ENCODE data around the gene CACNB2.

CACNB2 gene

DNA sequence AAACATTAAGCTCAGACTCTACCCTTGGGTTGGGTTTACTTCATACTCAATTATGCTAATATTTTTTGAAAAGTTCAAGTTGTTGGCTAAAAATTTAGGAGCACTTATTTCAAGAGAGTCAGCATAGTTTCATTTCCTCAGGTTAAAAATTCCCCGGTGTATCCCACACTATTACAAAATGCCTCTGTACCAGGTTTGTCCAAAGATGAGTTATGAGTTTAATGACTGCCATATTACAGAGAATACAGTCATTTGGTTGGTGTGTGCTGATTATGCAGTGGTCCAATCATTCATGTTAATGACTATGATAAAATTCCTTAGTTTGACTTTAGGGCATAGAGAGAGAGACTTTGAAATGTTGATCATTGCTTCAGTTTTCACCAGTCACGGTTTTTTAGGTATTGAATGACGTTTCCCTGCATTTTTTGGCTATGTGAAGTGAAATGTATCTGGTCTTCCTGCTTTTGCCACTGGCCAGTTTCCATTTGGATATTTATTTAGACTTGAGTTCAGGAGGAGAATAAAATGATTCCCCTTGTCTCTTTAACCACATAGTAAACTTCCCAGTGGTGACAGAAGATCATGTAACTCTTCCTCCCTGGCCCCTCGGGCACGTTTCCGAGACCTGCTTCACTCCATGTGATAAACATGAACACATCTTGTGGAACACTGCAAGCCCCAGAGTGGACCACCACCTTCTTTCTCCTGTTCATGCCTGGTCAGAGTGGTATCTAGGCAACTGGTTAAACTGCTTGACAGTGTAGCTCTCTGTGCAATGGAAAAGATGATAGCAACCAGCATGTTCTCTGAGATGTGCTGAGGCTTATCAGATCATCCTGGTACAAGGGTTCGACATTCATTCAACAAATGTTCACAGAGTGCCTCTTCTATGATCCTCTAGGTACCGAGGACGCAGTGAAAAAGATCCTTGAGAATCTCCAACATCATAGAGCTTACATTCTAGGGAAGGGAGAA, 153.6 kb downstream of the CACNB2 start:
- H3K9ac ChIP-seq (ENCODE audit: low read depth, low read length) = no peak overlapping the region
- no peaks in the 10 kb centered on the region for H3K36me3 ChIP-seq (ENCODE audit: insufficient read depth, low read length)
- H3K9me3 ChIP-seq (ENCODE audit: control insufficient read depth, insufficient read depth, low read length) = no peaks in the 10 kb centered on the region
- H3K4me1 ChIP-seq (ENCODE audit: insufficient read depth, low read length) = no peaks in the 10 kb centered on the region

GRCh38 chr10:18294633-18295032, 154.4 kb downstream of the CACNB2 start:
- no peaks in the 10 kb centered on the region for H3K9me3 ChIP-seq (ENCODE audit: control insufficient read depth, insufficient read depth, low read length)
- H3K36me3 ChIP-seq (ENCODE audit: insufficient read depth, low read length) = no peaks in the 10 kb centered on the region
- no peak overlapping the region for H3K9ac ChIP-seq (ENCODE audit: low read depth, low read length)
- H3K4me1 ChIP-seq (ENCODE audit: insufficient read depth, low read length) = no peaks in the 10 kb centered on the region

DNA sequence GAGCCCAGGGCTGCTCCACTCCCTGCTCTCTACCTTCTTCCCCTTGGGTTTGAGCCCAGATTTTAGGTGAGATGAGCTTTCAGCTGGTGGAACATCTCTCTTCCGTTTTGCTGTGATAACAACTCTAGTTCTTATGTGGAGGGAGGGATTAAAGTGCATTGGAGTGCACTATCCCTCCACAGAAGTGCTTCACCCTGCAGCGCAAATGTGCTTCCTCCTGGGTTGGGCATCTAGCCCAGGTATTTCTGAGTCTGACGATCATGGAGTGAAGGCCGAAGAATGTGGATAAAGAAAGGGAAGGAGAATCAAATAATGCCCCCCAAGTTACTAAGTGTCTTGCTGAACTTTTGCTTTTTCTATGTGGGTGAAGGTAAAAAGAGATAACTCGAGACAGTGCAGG, 157.4 kb downstream of the CACNB2 start:
- Histone ChIP-seq H3K9ac (ENCODE audit: low read depth, low read length) (no peak overlapping the region), H3K9me3 (ENCODE audit: control insufficient read depth, insufficient read depth, low read length) (no peaks in the 10 kb centered on the region), H3K4me1 (ENCODE audit: insufficient read depth, low read length) (no peaks in the 10 kb centered on the region), H3K36me3 (ENCODE audit: insufficient read depth, low read length) (no peaks in the 10 kb centered on the region)

DNA sequence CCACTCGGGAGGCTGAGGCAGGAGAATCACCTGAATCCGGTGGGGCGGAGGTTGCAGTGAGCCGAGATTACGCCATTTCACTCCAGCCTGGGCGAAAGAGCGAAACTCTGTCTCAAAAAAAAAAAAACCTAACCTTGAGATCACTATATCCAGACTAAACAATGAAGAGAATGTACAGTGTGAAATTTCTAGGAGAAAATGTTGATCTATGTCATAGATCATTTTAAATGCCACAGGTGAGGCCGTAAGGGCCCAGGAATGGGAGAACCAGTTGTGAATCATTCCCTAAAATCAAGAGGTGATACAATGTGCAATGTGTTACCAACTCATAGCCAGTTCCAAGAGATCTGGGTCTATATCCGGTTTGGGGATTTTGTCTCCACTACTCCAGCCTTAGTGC, 158.0 kb downstream of the CACNB2 start:
- no peaks in the 10 kb centered on the region for H3K36me3 ChIP-seq (ENCODE audit: insufficient read depth, low read length)
- no peaks in the 10 kb centered on the region for H3K4me1 ChIP-seq (ENCODE audit: insufficient read depth, low read length)

GRCh38 chr10:18303851-18304801, 163.9 kb downstream of the CACNB2 start:
- Histone ChIP-seq H3K9ac (ENCODE audit: low read depth, low read length) (no peak overlapping the region), H3K4me1 (ENCODE audit: insufficient read depth, low read length) (no peaks in the 10 kb centered on the region), H3K36me3 (ENCODE audit: insufficient read depth, low read length) (no peaks in the 10 kb centered on the region), H3K9me3 (ENCODE audit: control insufficient read depth, insufficient read depth, low read length) (no peaks in the 10 kb centered on the region)

More for the DNA sequence above, 158.0 kb downstream of the CACNB2 start:
- no peak overlapping the region for H3K9ac ChIP-seq (ENCODE audit: low read depth, low read length)
- no peaks in the 10 kb centered on the region for H3K9me3 ChIP-seq (ENCODE audit: control insufficient read depth, insufficient read depth, low read length)

GRCh38 chr10:18306031-18306430, 165.8 kb downstream of the CACNB2 start:
- Histone ChIP-seq H3K36me3 (ENCODE audit: insufficient read depth, low read length) (no peaks in the 10 kb centered on the region), H3K4me1 (ENCODE audit: insufficient read depth, low read length) (no peaks in the 10 kb centered on the region), H3K9ac (ENCODE audit: low read depth, low read length) (no peak overlapping the region)

DNA sequence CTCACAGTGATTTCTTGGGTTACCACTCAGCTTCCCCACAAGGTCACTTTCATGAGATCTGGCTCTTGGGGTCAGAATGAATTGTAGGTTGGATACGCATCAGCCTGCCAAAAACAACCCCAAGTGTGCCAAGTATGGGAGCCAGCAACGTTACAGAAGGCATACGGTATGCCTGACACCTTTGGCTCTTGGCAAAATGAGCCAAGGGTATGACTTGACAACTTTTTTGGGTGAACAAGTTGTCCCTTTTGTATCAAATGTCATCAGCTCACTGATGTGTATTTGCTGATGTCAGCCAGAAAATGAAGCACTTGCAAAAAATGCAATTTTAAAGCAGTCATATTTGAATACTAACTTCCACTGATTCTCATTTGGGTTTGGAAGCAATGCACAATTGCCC, 168.4 kb downstream of the CACNB2 start:
- Histone ChIP-seq H3K9me3 (ENCODE audit: control insufficient read depth, insufficient read depth, low read length) (no peaks in the 10 kb centered on the region), H3K9ac (ENCODE audit: low read depth, low read length) (no peak overlapping the region), H3K4me1 (ENCODE audit: insufficient read depth, low read length) (no peaks in the 10 kb centered on the region), H3K36me3 (ENCODE audit: insufficient read depth, low read length) (no peaks in the 10 kb centered on the region)

More at GRCh38 chr10:18306031-18306430, 165.8 kb downstream of the CACNB2 start:
- no peaks in the 10 kb centered on the region for H3K9me3 ChIP-seq (ENCODE audit: control insufficient read depth, insufficient read depth, low read length)

- no peaks in the 10 kb centered on the region for H3K4me1 ChIP-seq (ENCODE audit: insufficient read depth, low read length)
- no peak overlapping the region for H3K9ac ChIP-seq (ENCODE audit: low read depth, low read length)
- no peaks in the 10 kb centered on the region for H3K36me3 ChIP-seq (ENCODE audit: insufficient read depth, low read length)
- no peaks in the 10 kb centered on the region for H3K9me3 ChIP-seq (ENCODE audit: control insufficient read depth, insufficient read depth, low read length)
Measured at GRCh38 chr10:18310761-18311160, 170.5 kb downstream of the CACNB2 start.

DNA sequence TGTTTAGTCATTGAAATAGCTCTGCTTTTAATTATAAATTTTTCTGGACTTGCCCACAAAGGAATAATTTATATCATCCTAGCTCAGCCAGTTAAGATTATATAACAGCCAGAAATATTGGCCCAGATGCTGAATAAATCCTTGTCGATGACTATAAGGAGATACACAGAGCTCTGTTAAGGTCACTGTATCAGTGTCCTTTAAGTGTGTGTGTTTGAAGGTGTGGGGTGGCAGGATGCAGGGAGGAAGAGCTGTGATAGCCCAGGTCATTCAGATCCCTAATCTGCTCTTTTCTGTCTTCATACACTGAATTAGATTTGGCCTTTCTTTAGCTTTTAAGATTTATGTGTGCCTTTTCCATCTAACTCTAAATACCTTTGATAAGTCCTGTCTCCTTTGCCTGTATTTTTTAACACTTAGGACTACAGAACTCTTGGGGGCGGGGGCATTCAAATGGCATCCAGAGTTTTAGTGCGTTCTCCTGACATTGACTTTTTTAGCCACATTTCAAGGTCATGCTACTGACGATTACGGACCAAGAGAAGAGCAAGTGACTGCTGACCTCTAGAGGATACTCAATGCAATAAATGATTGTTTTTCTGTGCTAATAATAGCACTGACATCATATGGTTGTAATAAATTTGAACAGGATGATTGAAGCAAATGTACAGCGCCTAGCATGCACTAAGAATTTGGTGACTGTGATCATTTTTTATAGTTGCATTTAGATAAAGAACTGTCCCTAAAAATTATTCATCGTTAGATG, 172.3 kb downstream of the CACNB2 start:
- H3K9ac ChIP-seq (ENCODE audit: low read depth, low read length) = no peak overlapping the region
- no peaks in the 10 kb centered on the region for H3K9me3 ChIP-seq (ENCODE audit: control insufficient read depth, insufficient read depth, low read length)
- H3K4me1 ChIP-seq (ENCODE audit: insufficient read depth, low read length) = no peaks in the 10 kb centered on the region
- H3K36me3 ChIP-seq (ENCODE audit: insufficient read depth, low read length) = no peaks in the 10 kb centered on the region

GRCh38 chr10:18313140-18313530, 172.9 kb downstream of the CACNB2 start:
- no peak overlapping the region for H3K9ac ChIP-seq (ENCODE audit: low read depth, low read length)
- H3K36me3 ChIP-seq (ENCODE audit: insufficient read depth, low read length) = no peaks in the 10 kb centered on the region
- no peaks in the 10 kb centered on the region for H3K9me3 ChIP-seq (ENCODE audit: control insufficient read depth, insufficient read depth, low read length)
- no peaks in the 10 kb centered on the region for H3K4me1 ChIP-seq (ENCODE audit: insufficient read depth, low read length)

DNA sequence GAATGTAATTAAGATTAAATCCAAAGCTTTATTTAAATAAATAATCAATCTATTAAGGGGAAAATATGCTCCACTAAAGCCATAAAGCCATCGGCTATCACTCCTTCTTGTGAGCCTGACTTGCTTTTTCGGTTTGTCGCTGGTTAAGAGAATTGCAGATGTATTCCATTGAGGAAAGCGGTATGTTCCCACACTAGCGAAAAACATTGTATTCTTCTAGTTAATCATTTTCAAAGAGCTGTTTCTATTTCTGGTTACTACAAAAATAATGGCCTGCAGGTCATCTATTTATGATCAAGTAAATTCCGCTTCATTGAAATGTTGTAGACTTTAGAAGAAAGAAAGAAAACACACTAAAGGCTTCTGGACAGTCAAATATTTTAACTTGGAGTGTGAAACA, 173.4 kb downstream of the CACNB2 start:
- Histone ChIP-seq H3K36me3 (ENCODE audit: insufficient read depth, low read length) (no peaks in the 10 kb centered on the region), H3K9ac (ENCODE audit: low read depth, low read length) (no peak overlapping the region), H3K4me1 (ENCODE audit: insufficient read depth, low read length) (no peaks in the 10 kb centered on the region), H3K9me3 (ENCODE audit: control insufficient read depth, insufficient read depth, low read length) (no peaks in the 10 kb centered on the region)

- Histone ChIP-seq H3K9me3 (ENCODE audit: control insufficient read depth, insufficient read depth, low read length) (no peaks in the 10 kb centered on the region), H3K36me3 (ENCODE audit: insufficient read depth, low read length) (no peaks in the 10 kb centered on the region), H3K9ac (ENCODE audit: low read depth, low read length) (no peak overlapping the region), H3K4me1 (ENCODE audit: insufficient read depth, low read length) (no peaks in the 10 kb centered on the region)
Measured at GRCh38 chr10:18319628-18320027, 179.4 kb downstream of the CACNB2 start.

DNA sequence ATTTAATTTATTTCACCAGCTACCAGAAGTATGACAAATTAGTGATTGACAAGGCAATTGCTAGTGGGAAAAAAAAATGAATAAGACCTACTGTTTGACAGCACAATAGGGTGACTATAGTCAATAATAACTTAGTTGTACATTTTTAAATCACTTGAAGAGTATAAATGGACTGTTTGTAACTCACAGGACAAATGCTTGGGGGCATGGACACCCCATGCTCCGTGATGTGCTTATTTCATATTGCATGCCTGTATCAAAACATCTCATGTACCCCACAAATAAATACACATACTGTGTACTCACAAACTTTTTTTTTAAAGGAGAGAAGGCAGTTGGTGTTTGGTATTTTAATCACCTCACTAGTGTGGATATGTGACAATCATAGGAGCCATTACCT, 181.1 kb downstream of the CACNB2 start:
- no peaks in the 10 kb centered on the region for H3K4me1 ChIP-seq (ENCODE audit: insufficient read depth, low read length)
- no peak overlapping the region for H3K9ac ChIP-seq (ENCODE audit: low read depth, low read length)
- H3K9me3 ChIP-seq (ENCODE audit: control insufficient read depth, insufficient read depth, low read length) = no peaks in the 10 kb centered on the region
- H3K36me3 ChIP-seq (ENCODE audit: insufficient read depth, low read length) = no peaks in the 10 kb centered on the region

- H3K4me1 ChIP-seq (ENCODE audit: insufficient read depth, low read length) = no peaks in the 10 kb centered on the region
- no peaks in the 10 kb centered on the region for H3K9me3 ChIP-seq (ENCODE audit: control insufficient read depth, insufficient read depth, low read length)
- H3K36me3 ChIP-seq (ENCODE audit: insufficient read depth, low read length) = no peaks in the 10 kb centered on the region
- no peak overlapping the region for H3K9ac ChIP-seq (ENCODE audit: low read depth, low read length)
Measured at GRCh38 chr10:18323916-18324315, 183.7 kb downstream of the CACNB2 start.

Measured in ES-I3 (cell line).